ENCODE results near the gene KIAA0825.

GRCh38 chr5:94433397-94434163, 184.8 kb downstream of the KIAA0825 start:
- TF ChIP-seq POLR2A (IDR thresholded peaks at IDR 0.05) (no peak), CTCF (IDR thresholded peaks at IDR 0.05) (no peak), POLR2AphosphoS5 (IDR thresholded peaks at IDR 0.05) (peak; percentile 21 to 52 (median 39)), EP300 (IDR thresholded peaks at IDR 0.05) (peak in 1 of 4 donors; percentile 11)
